Measurements from ENCODE around the gene KIAA1549. TPM values are rescaled to one million over a fixed set of nuclear protein-coding genes. Genes with fewer than 3 reads are reported as not detected.

Gene KIAA1549
- total RNA-seq, 2 experiments from 2014 or later, result 0.12 TPM

GRCh38 chr7:138890499-138891445 lies 90.4 kb downstream of the KIAA1549 start:
- Mint-ChIP-seq H3K4me3 (no peak overlapping the region), H3K27ac (peak overlapping the region; percentile 20), H3K36me3 (ENCODE audit: low read depth) (no peaks in the 10 kb centered on the region), H3K27me3 (peaks cover 14% of the 10 kb centered on the region), H3K4me1 (peaks cover 15% of the 10 kb centered on the region), H3K9me3 (no peaks in the 10 kb centered on the region)
- DNase-seq, result no peak
- ChIA-PET CTCF (interaction anchor here (0.9 to 1.7 kb wide), 2 partner anchors 14 to 18 kb away, joined by 5 read pairs; no protein-coding TSS in a partner anchor), POLR2A (interaction anchor here (0.7 kb wide), 1 partner anchor 289 kb away, joined by 3 read pairs; no protein-coding TSS in a partner anchor)

- Mint-ChIP-seq H3K27me3 (peaks cover 7% of the 10 kb centered on the region), H3K36me3 (ENCODE audit: low read depth) (no peaks in the 10 kb centered on the region), H3K9me3 (no peaks in the 10 kb centered on the region), H3K4me3 (no peak overlapping the region), H3K4me1 (peaks cover 21% of the 10 kb centered on the region), H3K27ac (no peak overlapping the region)
- no peak for DNase-seq
- POLR2A ChIA-PET, result no interaction called here
- CTCF ChIA-PET, result no interaction called here
Observed at GRCh38 chr7:138889582-138890498, 91.3 kb downstream of the KIAA1549 start.

- Mint-ChIP-seq H3K9me3 (no peaks in the 10 kb centered on the region), H3K27me3 (no peaks in the 10 kb centered on the region), H3K4me1 (peaks cover 23% of the 10 kb centered on the region), H3K27ac (no peak overlapping the region), H3K4me3 (no peak overlapping the region), H3K36me3 (ENCODE audit: low read depth) (no peaks in the 10 kb centered on the region)
- POLR2A ChIA-PET, result no interaction called here
- CTCF ChIA-PET, result interaction anchor here (0.6 to 2.7 kb wide), 2 partner anchors 16 to 68 kb away, joined by 3 to 23 read pairs; no protein-coding TSS in a partner anchor
- DNase-seq, result no peak
Observed at GRCh38 chr7:138887872-138888656, 93.1 kb downstream of the KIAA1549 start.

- no peak for DNase-seq
- no peaks in the 10 kb centered on the region for H3K27me3 Mint-ChIP-seq
- ChIA-PET POLR2A (interaction anchor here (1.0 kb wide), 1 partner anchor 135 kb away, joined by 3 read pairs; no protein-coding TSS in a partner anchor), CTCF (interaction anchor here (0.6 to 2.7 kb wide), 31 partner anchors 9 to 452 kb away, joined by 3 to 24 read pairs (median 4); a partner anchor contains a TSS)
- peaks cover 29% of the 10 kb centered on the region for H3K4me1 Mint-ChIP-seq
- no peak overlapping the region for H3K27ac Mint-ChIP-seq
- no peak overlapping the region for H3K4me3 Mint-ChIP-seq
- H3K36me3 Mint-ChIP-seq (ENCODE audit: low read depth), result no peaks in the 10 kb centered on the region
- H3K9me3 Mint-ChIP-seq, result no peaks in the 10 kb centered on the region
Observed at GRCh38 chr7:138887085-138887710, 94.0 kb downstream of the KIAA1549 start.

- H3K27ac Mint-ChIP-seq, result peak overlapping the region; percentile 75
- H3K36me3 Mint-ChIP-seq (ENCODE audit: low read depth), result no peaks in the 10 kb centered on the region
- H3K27me3 Mint-ChIP-seq, result no peaks in the 10 kb centered on the region
- no peak overlapping the region for H3K4me3 Mint-ChIP-seq
- CTCF ChIA-PET, result interaction anchor here (0.6 to 2.7 kb wide), 32 partner anchors 9 to 453 kb away, joined by 3 to 24 read pairs (median 4); a partner anchor contains a TSS
- H3K9me3 Mint-ChIP-seq, result no peaks in the 10 kb centered on the region
- POLR2A ChIA-PET, result interaction anchor here (1.0 kb wide), 1 partner anchor 134 kb away, joined by 3 read pairs; no protein-coding TSS in a partner anchor
- peaks cover 35% of the 10 kb centered on the region for H3K4me1 Mint-ChIP-seq
- DNase-seq, result peak; percentile 79
Observed at GRCh38 chr7:138886501-138886917, 94.7 kb downstream of the KIAA1549 start.

- Mint-ChIP-seq H3K27ac (no peak overlapping the region), H3K36me3 (ENCODE audit: low read depth) (no peaks in the 10 kb centered on the region), H3K4me1 (peaks cover 35% of the 10 kb centered on the region), H3K9me3 (no peaks in the 10 kb centered on the region), H3K4me3 (no peak overlapping the region), H3K27me3 (no peaks in the 10 kb centered on the region)
- DNase-seq, result peak; percentile 5
- ChIA-PET CTCF (interaction anchor here (0.6 to 2.7 kb wide), 22 partner anchors 8 to 454 kb away, joined by 3 to 24 read pairs (median 4); a partner anchor contains a TSS), POLR2A (interaction anchor here (1.0 kb wide), 1 partner anchor 133 kb away, joined by 3 read pairs; no protein-coding TSS in a partner anchor)
Observed at GRCh38 chr7:138885383-138886147, 95.6 kb downstream of the KIAA1549 start.

GRCh38 chr7:138882249-138882648 lies 98.9 kb downstream of the KIAA1549 start:
- POLR2A ChIA-PET, result interaction anchor here (0.5 kb wide), 1 partner anchor 136 kb away, joined by 4 read pairs; no protein-coding TSS in a partner anchor
- H3K4me3 Mint-ChIP-seq, result no peak overlapping the region

GRCh38 chr7:138881579-138882188 lies 99.5 kb downstream of the KIAA1549 start:
- no peak for DNase-seq
- ChIA-PET CTCF (interaction anchor here (0.6 kb wide), 1 partner anchor 12 kb away, joined by 3 read pairs; no protein-coding TSS in a partner anchor), POLR2A (no interaction called here)
- Mint-ChIP-seq H3K36me3 (ENCODE audit: low read depth) (no peaks in the 10 kb centered on the region), H3K9me3 (no peaks in the 10 kb centered on the region), H3K27me3 (no peaks in the 10 kb centered on the region), H3K27ac (no peak overlapping the region), H3K4me3 (no peak overlapping the region), H3K4me1 (peaks cover 28% of the 10 kb centered on the region)

More at GRCh38 chr7:138882249-138882648, 98.9 kb downstream of the KIAA1549 start:
- CTCF ChIA-PET, result interaction anchor here (0.6 kb wide), 1 partner anchor 12 kb away, joined by 3 read pairs; no protein-coding TSS in a partner anchor
- Mint-ChIP-seq H3K27me3 (no peaks in the 10 kb centered on the region), H3K9me3 (no peaks in the 10 kb centered on the region), H3K27ac (no peak overlapping the region), H3K4me1 (peaks cover 27% of the 10 kb centered on the region), H3K36me3 (ENCODE audit: low read depth) (no peaks in the 10 kb centered on the region)
- DNase-seq, result no peak

- H3K9me3 Mint-ChIP-seq, result no peaks in the 10 kb centered on the region
- H3K4me1 Mint-ChIP-seq, result peaks cover 29% of the 10 kb centered on the region
- CTCF ChIA-PET, result interaction anchor here (1.3 kb wide), 1 partner anchor 15 kb away, joined by 3 read pairs; no protein-coding TSS in a partner anchor
- POLR2A ChIA-PET, result no interaction called here
- no peak for DNase-seq
- H3K27me3 Mint-ChIP-seq, result no peaks in the 10 kb centered on the region
- H3K27ac Mint-ChIP-seq, result no peak overlapping the region
- H3K36me3 Mint-ChIP-seq (ENCODE audit: low read depth), result no peaks in the 10 kb centered on the region
- H3K4me3 Mint-ChIP-seq, result no peak overlapping the region
Observed at GRCh38 chr7:138880881-138881578, 100.2 kb downstream of the KIAA1549 start.

GRCh38 chr7:138879356-138879755 lies 101.8 kb downstream of the KIAA1549 start:
- H3K27ac Mint-ChIP-seq, result no peak overlapping the region
- DNase-seq, result no peak
- no peaks in the 10 kb centered on the region for H3K36me3 Mint-ChIP-seq (ENCODE audit: low read depth)
- CTCF ChIA-PET, result interaction anchor here (1.3 to 1.4 kb wide), 2 partner anchors 14 to 141 kb away, joined by 3 read pairs; no protein-coding TSS in a partner anchor
- H3K27me3 Mint-ChIP-seq, result no peaks in the 10 kb centered on the region
- peaks cover 30% of the 10 kb centered on the region for H3K4me1 Mint-ChIP-seq
- POLR2A ChIA-PET, result no interaction called here
- no peak overlapping the region for H3K4me3 Mint-ChIP-seq
- H3K9me3 Mint-ChIP-seq, result peaks cover 1% of the 10 kb centered on the region

All from activated CD4-positive, alpha-beta T cell treated with anti-CD3 and anti-CD28 coated beads, Interleukin-2, amount 10 ng/mL, durations not matched to agents 7 days and 5 days (primary cell).